WERI-Rb-1 (cell line): ENCODE measurements around the gene TUBB4B.

Source experiments
- DNase-seq: peaks from one replicate; pipeline ENCODE4 v3.0.0-alpha.2; 2020
- H3K27ac ChIP-seq: fragments of 250-450 bp; sonication (Bioruptor Pico); 2 replicates; pipeline ENCODE4 v1.5.1; 2020; ENCODE audit warnings: mild to moderate bottlenecking, moderate library complexity
- H3K27me3 ChIP-seq: fragments of 250-450 bp; sonication (Bioruptor Pico); 2 replicates; pipeline ENCODE4 v1.5.1; 2021; ENCODE audit warnings: mild to moderate bottlenecking, low read depth, moderate library complexity; ENCODE audit not compliant: insufficient read depth, severe bottlenecking
- H3K36me3 ChIP-seq: fragments of 250-450 bp; sonication (Bioruptor Pico); 2 replicates; pipeline ENCODE4 v1.5.1; 2020; ENCODE audit warnings: mild to moderate bottlenecking, moderate library complexity
- H3K4me3 ChIP-seq: 2 replicates; pipeline ENCODE4 v1.5.1; 2011; ENCODE audit warnings: low read depth, mild to moderate bottlenecking, control low read depth, low read length
- H3K9me3 ChIP-seq: fragments of 250-450 bp; sonication (Bioruptor Pico); 2 replicates; pipeline ENCODE4 v1.5.1; 2021; ENCODE audit warnings: mild to moderate bottlenecking, moderate library complexity; ENCODE audit not compliant: severe bottlenecking
- CTCF ChIP-seq: IDR thresholded peaks from 2 replicates; pipeline ENCODE4 v1.5.1; 2011; ENCODE audit warnings: low read depth, mild to moderate bottlenecking, control low read depth, inconsistent platforms, low read length

Gene TUBB4B

GRCh38 chr9:137281345-137282116, 40.4 kb downstream of the TUBB4B start:
- H3K27ac ChIP-seq = no peak overlapping the region

GRCh38 chr9:137286975-137287383, 45.9 kb downstream of the TUBB4B start:
- peaks cover 4% of the 10 kb centered on the region for H3K36me3 ChIP-seq
- DNase-seq = peak; percentile 85
- peak; percentile 93 for TF ChIP-seq CTCF
- H3K4me3 ChIP-seq = no peak overlapping the region
- no peak overlapping the region for H3K27ac ChIP-seq
- H3K9me3 ChIP-seq = no peaks in the 10 kb centered on the region
- H3K27me3 ChIP-seq = no peaks in the 10 kb centered on the region

More at GRCh38 chr9:137281345-137282116, 40.4 kb downstream of the TUBB4B start:
- Histone ChIP-seq H3K27me3 (no peaks in the 10 kb centered on the region), H3K4me3 (no peak overlapping the region), H3K36me3 (peaks cover 19% of the 10 kb centered on the region), H3K9me3 (no peaks in the 10 kb centered on the region)
- TF ChIP-seq CTCF = no peak
- no peak for DNase-seq

- peaks cover 2% of the 10 kb centered on the region for H3K27me3 ChIP-seq
- no peaks in the 10 kb centered on the region for H3K36me3 ChIP-seq
- no peak overlapping the region for H3K4me3 ChIP-seq
- DNase-seq = no peak
- H3K9me3 ChIP-seq = no peaks in the 10 kb centered on the region
- no peak overlapping the region for H3K27ac ChIP-seq
- TF ChIP-seq CTCF = no peak
Observed at GRCh38 chr9:137293094-137293481, 52.0 kb downstream of the TUBB4B start.
